GM12878 (cell line): ENCODE measurements around the gene TSNAX. TPM values are rescaled to one million over a fixed set of nuclear protein-coding genes. Genes with fewer than 3 reads are reported as not detected.

Experiments used
- ATAC-seq: fragments of 200-7000 bp; cut with Tn5 transposase; 3 replicates; pipeline ENCODE4 v1.9.1; 2020; ENCODE audit warnings: mild to moderate bottlenecking, moderate library complexity
- BruUV-seq: library from RNA; stranded (reverse); fragments of 400-500 nt; replicated peaks from 2 replicates; lab custom pipeline; 2021; lab: Mats Ljungman, UMichigan
- CTCF ChIA-PET: fragments of 300-600 bp; sonication (Branson Sonifier 250); formaldehyde crosslinking; extraction: SDS; loops from one replicate; lab custom pipeline; 2021; ENCODE audit warnings: inconsistent platforms; lab: Yijun Ruan, JAX
- POLR2A ChIA-PET: fragments of 350-600 bp; formaldehyde crosslinking; extraction: SDS; loops from one replicate; lab custom pipeline; 2021; ENCODE audit warnings: inconsistent platforms; lab: Charles Lee
- RAD21 ChIA-PET: fragments of 300-600 bp; sonication (Branson Sonifier 250); formaldehyde crosslinking; loops from one replicate; lab custom pipeline; 2023; ENCODE audit warnings: antibody characterized with exemption; ENCODE audit not compliant: unreplicated experiment; lab: Charles Lee
- SMC1A ChIA-PET: fragments of 300-600 bp; sonication (Branson Sonifier 250); formaldehyde crosslinking; loops from one replicate; lab custom pipeline; 2023; ENCODE audit not compliant: unreplicated experiment, uncharacterized antibody; lab: Charles Lee
- DNase-seq: peaks from one replicate; pipeline ENCODE4 v3.0.0-alpha.2; 2011; ENCODE audit warnings: low read depth, low spot score
- FAIRE-seq: peaks from 3 replicates; lab custom pipeline; 2011; peaks lifted over from hg19 to GRCh38; lab: Jason Lieb, UNC
- H2AFZ ChIP-seq: 2 replicates; pipeline ENCODE4 v1.6.0; 2011; ENCODE audit warnings: low read depth, low read length, control low read depth; ENCODE audit not compliant: control insufficient read depth
- H3K27ac ChIP-seq: 2 replicates; pipeline ENCODE4 v1.5.1; 2011; ENCODE audit warnings: control low read depth; ENCODE audit not compliant: control insufficient read depth, insufficient read depth
- H3K27me3 ChIP-seq, 2 experiments: replicated peaks in 1 of 2; 2 replicates each; pipeline versions ENCODE4 v1.6.0 to v1.6.1; 2011; ENCODE audit warnings: low read length in 1 of 2; ENCODE audit not compliant: control insufficient read depth in 2 of 2, insufficient read depth in 2 of 2
- H3K36me3 ChIP-seq, 2 experiments: 2 replicates each; pipeline ENCODE4 v1.5.1; 2011; ENCODE audit warnings: low read length in 1 of 2; ENCODE audit not compliant: control insufficient read depth in 2 of 2, insufficient read depth in 2 of 2
- H3K4me1 ChIP-seq: 2 replicates; pipeline ENCODE4 v1.6.1; 2011; ENCODE audit warnings: mild to moderate bottlenecking, low read length, moderate library complexity, mixed read lengths; ENCODE audit not compliant: control insufficient read depth, insufficient read depth
- H3K4me2 ChIP-seq: 2 replicates; pipeline ENCODE4 v1.6.0; 2011; ENCODE audit warnings: control low read depth; ENCODE audit not compliant: control insufficient read depth, insufficient read depth
- H3K4me3 ChIP-seq: fragments of 200-600 bp; sonication (generic); 2 replicates; pipeline ENCODE4 v1.5.1; 2016
- H3K79me2 ChIP-seq: 2 replicates; pipeline ENCODE4 v1.6.0; 2011; ENCODE audit warnings: low read length; ENCODE audit not compliant: control insufficient read depth, insufficient read depth
- H3K9ac ChIP-seq: 2 replicates; pipeline ENCODE4 v1.8.0; 2011; ENCODE audit warnings: low read length, control low read depth, mixed read lengths; ENCODE audit not compliant: control insufficient read depth, insufficient read depth
- H3K9me3 ChIP-seq: replicated peaks from 3 replicates; pipeline ENCODE4 v1.5.1; 2011; ENCODE audit warnings: mild to moderate bottlenecking, low read length; ENCODE audit not compliant: control insufficient read depth, insufficient read depth
- H4K20me1 ChIP-seq: 2 replicates; pipeline ENCODE4 v1.6.0; 2011; ENCODE audit not compliant: control insufficient read depth, insufficient read depth
- BCL11A ChIP-seq: IDR thresholded peaks from 2 replicates; pipeline ENCODE4 v1.6.1; 2011; ENCODE audit warnings: low read depth, low read length
- CBX5 ChIP-seq: sonication (generic); IDR thresholded peaks from 2 replicates; pipeline ENCODE4 v1.6.1; 2016; ENCODE audit warnings: low read depth, moderate library complexity, mild to moderate bottlenecking, inconsistent platforms
- GATAD2B ChIP-seq: fragments of 450-650 bp; conservative IDR thresholded peaks from 2 replicates; pipeline ENCODE4 v1.6.1; 2017; ENCODE audit warnings: low read depth, mild to moderate bottlenecking, moderate library complexity
- LARP7 ChIP-seq: fragments of 450-650 bp; IDR thresholded peaks from 2 replicates; pipeline ENCODE4 v1.6.1; 2017; ENCODE audit warnings: mild to moderate bottlenecking
- PML ChIP-seq: IDR thresholded peaks from 2 replicates; pipeline ENCODE4 v1.6.1; 2012; ENCODE audit warnings: low read length, inconsistent platforms
- RUNX3 ChIP-seq: IDR thresholded peaks from 2 replicates; pipeline ENCODE4 v1.6.1; 2012; ENCODE audit warnings: low read length, inconsistent platforms
- SMAD1 ChIP-seq: fragments of 450-650 bp; IDR thresholded peaks from 2 replicates; pipeline ENCODE4 v1.6.1; 2018; ENCODE audit warnings: mild to moderate bottlenecking, low read depth; ENCODE audit not compliant: partially characterized antibody
- WGBS: methylation state at CpG from one replicate; pipeline ENCODE4 v1.1.6; 2016; ENCODE audit warnings: low lambda C conversion rate; ENCODE audit not compliant: insufficient replicate concordance, insufficient coverage; ENCODE audit errors: missing lambda C conversion rate; 5-methylcytosine and 5-hydroxymethylcytosine counted together
- in situ Hi-C: fragments of 300-500 bp; cut with MboI; formaldehyde crosslinking; loops from 9 replicates; pipeline ENCODE4 v1.14.3; 2018; ENCODE audit warnings: mixed read lengths
- intact Hi-C: fragments of 100-400 bp; cut with micrococcal nuclease; formaldehyde crosslinking; loops from one replicate; pipeline ENCODE4 v1.14.2; 2022; ENCODE audit not compliant: unreplicated experiment
- polyA plus RNA-seq, 11 experiments: library from polyadenylated mRNA; depleted of rRNA in 4 of 11; unstranded in 6 of 11; stranded (reverse) in 5 of 11; fragments of >200 nt; fragmentation: Nextera tagmentation in 4 of 11; fragmentation: Illumina TruSeq in 1 of 11; extraction: Ambion mirVana in 4 of 11; extraction: Trizol in 1 of 11; gene quantifications; 1 replicate in 1 of 11; 2 replicates in 10 of 11; pipeline versions ENCODE4 v1.2.1 to v1.2.3, GENCODE V29; 2011 to 2016; ENCODE audit warnings: inconsistent platforms in 2 of 11, missing spikeins in 2 of 11, low read depth in 1 of 11
- total RNA-seq, 4 experiments: library from RNA; depleted of rRNA in 3 of 4; stranded (reverse); fragments of >200 nt in 3 of 4; fragmentation: Illumina TruSeq in 1 of 4; extraction: Trizol in 1 of 4; gene quantifications; 2 replicates each; pipeline versions ENCODE4 v1.2.1 to v1.2.3, GENCODE V29; 2013 to 2021
- TF ChIP-seq, protein P1 (sequence below): fragments of 450-650 bp; IDR thresholded peaks from 2 replicates; pipeline ENCODE4 v1.6.1; 2018; ENCODE audit warnings: mild to moderate bottlenecking, low read depth, moderate library complexity; ENCODE audit not compliant: partially characterized antibody
- TF ChIP-seq, protein P2 (sequence below): fragments of 450-650 bp; formaldehyde crosslinking; IDR thresholded peaks from 2 replicates; pipeline ENCODE4 v1.4.0; 2022; ENCODE audit warnings: mild to moderate bottlenecking, moderate library complexity
- TF ChIP-seq, protein P3 (sequence below): IDR thresholded peaks from 2 replicates; pipeline ENCODE4 v1.6.1; 2011; ENCODE audit warnings: borderline replicate concordance, low read depth, mild to moderate bottlenecking, moderate library complexity, low read length; ENCODE audit not compliant: insufficient read depth, poor library complexity, severe bottlenecking

TSNAX gene
- total and polyA plus RNA-seq, 10 of the 15 experiments (the other 5 are each of a cell fraction or from before 2014, with no cell fraction given): 24.8 to 49.7 (median 35.6) TPM

DNA sequence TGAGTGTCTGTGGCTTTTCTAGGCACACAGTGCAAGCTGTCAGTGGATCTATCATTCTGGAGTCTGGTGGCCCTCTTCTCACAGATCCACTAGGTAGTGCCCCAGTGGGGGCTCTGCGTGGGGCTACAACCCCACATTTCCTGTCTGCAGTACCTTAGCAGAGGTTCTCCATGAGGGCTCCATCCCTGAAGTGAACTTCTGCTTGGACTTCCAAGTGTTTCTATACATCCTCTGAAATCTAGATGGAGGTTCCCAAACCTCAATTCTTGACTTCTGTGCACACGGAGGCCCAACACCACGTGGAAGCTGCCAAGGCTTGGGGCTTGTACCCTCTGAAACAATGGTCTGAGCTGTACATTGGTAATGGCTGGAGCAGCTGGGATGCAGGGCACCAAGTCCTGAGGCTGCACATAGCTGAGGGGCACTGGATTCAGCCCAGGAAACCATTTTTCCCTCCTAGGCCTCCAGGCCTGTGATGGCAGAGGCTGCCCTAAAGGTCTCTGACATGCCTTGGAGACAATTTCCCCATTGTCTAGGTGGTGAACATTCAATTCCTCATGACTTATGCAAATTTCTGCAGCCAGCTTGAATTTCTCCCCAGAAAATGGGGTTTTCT lies 29.2 kb upstream of the TSNAX start:
- H3K9ac ChIP-seq: no peak overlapping the region
- H2AFZ ChIP-seq: no peak overlapping the region
- in situ Hi-C loops (no loop called here), intact Hi-C loops (no loop called here)
- no peaks in the 10 kb centered on the region for H3K27me3 ChIP-seq
- DNase-seq (no peak), ATAC-seq (no peak), FAIRE-seq (no peak)
- H3K4me1 ChIP-seq: no peaks in the 10 kb centered on the region
- POLR2A ChIA-PET: no interaction called here
- CTCF ChIA-PET: no interaction called here
- 2% methylated on average over 3 of the region's 3 CpGs for WGBS
- no peak overlapping the region for H3K27ac ChIP-seq
- H4K20me1 ChIP-seq: no peaks in the 10 kb centered on the region
- RAD21 ChIA-PET: no interaction called here
- no peaks in the 10 kb centered on the region for H3K36me3 ChIP-seq
- TF ChIP-seq, protein P1, sequence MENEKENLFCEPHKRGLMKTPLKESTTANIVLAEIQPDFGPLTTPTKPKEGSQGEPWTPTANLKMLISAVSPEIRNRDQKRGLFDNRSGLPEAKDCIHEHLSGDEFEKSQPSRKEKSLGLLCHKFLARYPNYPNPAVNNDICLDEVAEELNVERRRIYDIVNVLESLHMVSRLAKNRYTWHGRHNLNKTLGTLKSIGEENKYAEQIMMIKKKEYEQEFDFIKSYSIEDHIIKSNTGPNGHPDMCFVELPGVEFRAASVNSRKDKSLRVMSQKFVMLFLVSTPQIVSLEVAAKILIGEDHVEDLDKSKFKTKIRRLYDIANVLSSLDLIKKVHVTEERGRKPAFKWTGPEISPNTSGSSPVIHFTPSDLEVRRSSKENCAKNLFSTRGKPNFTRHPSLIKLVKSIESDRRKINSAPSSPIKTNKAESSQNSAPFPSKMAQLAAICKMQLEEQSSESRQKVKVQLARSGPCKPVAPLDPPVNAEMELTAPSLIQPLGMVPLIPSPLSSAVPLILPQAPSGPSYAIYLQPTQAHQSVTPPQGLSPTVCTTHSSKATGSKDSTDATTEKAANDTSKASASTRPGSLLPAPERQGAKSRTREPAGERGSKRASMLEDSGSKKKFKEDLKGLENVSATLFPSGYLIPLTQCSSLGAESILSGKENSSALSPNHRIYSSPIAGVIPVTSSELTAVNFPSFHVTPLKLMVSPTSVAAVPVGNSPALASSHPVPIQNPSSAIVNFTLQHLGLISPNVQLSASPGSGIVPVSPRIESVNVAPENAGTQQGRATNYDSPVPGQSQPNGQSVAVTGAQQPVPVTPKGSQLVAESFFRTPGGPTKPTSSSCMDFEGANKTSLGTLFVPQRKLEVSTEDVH: no peak
- TF ChIP-seq CBX5: peak; percentile 96
- H3K4me2 ChIP-seq: no peak overlapping the region
- H3K9me3 ChIP-seq: peaks cover 20% of the 10 kb centered on the region
- H3K4me3 ChIP-seq: no peak overlapping the region
- BruUV-seq: no TSS peak
- no peaks in the 10 kb centered on the region for H3K79me2 ChIP-seq
- SMC1A ChIA-PET: no interaction called here

DNA sequence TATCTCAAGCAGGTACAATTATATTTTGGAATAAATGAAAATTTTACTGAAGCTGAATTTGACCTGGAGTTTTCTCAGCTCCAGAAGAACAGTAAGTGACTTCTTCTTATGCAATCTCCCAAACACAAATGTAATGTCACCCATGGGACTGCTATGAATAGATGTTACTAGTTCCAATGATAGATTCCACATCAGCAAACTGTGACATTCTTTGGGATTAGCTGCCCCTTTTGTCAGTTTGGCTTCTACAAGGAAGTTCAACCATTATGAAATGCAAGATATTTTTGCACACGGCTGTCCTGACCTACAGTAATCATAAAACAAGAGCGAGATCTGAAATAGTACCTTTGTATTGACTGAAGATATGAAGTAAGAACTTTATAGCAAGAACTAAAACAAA lies 27.8 kb upstream of the TSNAX start:
- Histone ChIP-seq H3K27me3 (no peaks in the 10 kb centered on the region), H3K4me2 (no peak overlapping the region), H2AFZ (no peak overlapping the region), H3K9me3 (peaks cover 20% of the 10 kb centered on the region), H3K9ac (no peak overlapping the region), H3K4me3 (no peak overlapping the region), H3K79me2 (no peaks in the 10 kb centered on the region), H3K36me3 (no peaks in the 10 kb centered on the region), H3K4me1 (no peaks in the 10 kb centered on the region), H4K20me1 (no peaks in the 10 kb centered on the region), H3K27ac (no peak overlapping the region)
- DNase-seq (no peak), ATAC-seq (no peak), FAIRE-seq (no peak)
- intact Hi-C loops (no loop called here), in situ Hi-C loops (no loop called here)
- ChIA-PET RAD21 (no interaction called here), POLR2A (no interaction called here), CTCF (no interaction called here), SMC1A (no interaction called here)
- WGBS: 20% methylated on average over 2 of the region's 2 CpGs
- BruUV-seq: no TSS peak
- TF ChIP-seq, protein P2, sequence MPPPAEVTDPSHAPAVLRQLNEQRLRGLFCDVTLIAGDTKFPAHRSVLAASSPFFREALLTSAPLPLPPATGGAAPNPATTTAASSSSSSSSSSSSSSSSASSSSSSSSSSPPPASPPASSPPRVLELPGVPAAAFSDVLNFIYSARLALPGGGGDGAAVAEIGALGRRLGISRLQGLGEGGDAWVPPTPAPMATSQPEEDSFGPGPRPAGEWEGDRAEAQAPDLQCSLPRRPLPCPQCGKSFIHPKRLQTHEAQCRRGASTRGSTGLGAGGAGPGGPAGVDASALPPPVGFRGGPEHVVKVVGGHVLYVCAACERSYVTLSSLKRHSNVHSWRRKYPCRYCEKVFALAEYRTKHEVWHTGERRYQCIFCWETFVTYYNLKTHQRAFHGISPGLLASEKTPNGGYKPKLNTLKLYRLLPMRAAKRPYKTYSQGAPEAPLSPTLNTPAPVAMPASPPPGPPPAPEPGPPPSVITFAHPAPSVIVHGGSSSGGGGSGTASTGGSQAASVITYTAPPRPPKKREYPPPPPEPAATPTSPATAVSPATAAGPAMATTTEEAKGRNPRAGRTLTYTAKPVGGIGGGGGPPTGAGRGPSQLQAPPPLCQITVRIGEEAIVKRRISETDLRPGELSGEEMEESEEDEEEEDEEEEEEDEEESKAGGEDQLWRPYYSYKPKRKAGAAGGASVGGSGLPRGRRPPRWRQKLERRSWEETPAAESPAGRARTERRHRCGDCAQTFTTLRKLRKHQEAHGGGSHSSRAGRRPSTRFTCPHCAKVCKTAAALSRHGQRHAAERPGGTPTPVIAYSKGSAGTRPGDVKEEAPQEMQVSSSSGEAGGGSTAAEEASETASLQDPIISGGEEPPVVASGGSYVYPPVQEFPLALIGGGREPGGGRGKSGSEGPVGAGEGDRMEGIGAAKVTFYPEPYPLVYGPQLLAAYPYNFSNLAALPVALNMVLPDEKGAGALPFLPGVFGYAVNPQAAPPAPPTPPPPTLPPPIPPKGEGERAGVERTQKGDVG: no peak
- TF ChIP-seq BCL11A: no peak
- TF ChIP-seq RUNX3: no peak
- TF ChIP-seq, protein P3, sequence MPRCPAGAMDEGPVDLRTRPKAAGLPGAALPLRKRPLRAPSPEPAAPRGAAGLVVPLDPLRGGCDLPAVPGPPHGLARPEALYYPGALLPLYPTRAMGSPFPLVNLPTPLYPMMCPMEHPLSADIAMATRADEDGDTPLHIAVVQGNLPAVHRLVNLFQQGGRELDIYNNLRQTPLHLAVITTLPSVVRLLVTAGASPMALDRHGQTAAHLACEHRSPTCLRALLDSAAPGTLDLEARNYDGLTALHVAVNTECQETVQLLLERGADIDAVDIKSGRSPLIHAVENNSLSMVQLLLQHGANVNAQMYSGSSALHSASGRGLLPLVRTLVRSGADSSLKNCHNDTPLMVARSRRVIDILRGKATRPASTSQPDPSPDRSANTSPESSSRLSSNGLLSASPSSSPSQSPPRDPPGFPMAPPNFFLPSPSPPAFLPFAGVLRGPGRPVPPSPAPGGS: no peak
- no peak for TF ChIP-seq GATAD2B
- no peak for TF ChIP-seq LARP7
- TF ChIP-seq SMAD1: no peak
- TF ChIP-seq PML: no peak
